Left hindlimb (tissue), 1 donor: ENCODE measurements around the gene PINK1.

Source experiments
- DNase-seq: peaks from one replicate; pipeline ENCODE4 v3.0.0-alpha.2; 2018

Gene PINK1

GRCh38 chr1:20684050-20684620 is 50.9 kb downstream of the PINK1 start:
- no peak for DNase-seq

DNA sequence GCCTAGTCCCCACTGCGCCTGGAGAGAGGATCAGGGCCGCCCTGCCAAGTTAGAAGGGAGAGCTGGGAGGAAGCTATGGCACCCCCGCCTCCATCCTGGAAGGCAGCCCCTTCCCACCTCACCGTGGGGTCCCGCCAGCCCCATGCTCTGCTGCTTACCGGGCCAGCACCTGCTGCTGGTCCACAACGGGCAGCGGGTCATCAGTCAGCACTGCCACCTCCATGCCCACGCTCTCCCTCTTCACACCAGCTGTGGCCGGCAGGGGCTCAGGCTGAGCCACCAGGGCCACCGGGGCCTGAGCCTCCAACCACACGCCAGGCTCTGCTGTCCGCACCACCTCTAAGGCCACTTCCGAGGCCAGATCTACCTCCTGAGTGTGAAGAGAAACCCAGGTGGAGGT is 51.4 kb downstream of the PINK1 start:
- DNase-seq: no peak

DNA sequence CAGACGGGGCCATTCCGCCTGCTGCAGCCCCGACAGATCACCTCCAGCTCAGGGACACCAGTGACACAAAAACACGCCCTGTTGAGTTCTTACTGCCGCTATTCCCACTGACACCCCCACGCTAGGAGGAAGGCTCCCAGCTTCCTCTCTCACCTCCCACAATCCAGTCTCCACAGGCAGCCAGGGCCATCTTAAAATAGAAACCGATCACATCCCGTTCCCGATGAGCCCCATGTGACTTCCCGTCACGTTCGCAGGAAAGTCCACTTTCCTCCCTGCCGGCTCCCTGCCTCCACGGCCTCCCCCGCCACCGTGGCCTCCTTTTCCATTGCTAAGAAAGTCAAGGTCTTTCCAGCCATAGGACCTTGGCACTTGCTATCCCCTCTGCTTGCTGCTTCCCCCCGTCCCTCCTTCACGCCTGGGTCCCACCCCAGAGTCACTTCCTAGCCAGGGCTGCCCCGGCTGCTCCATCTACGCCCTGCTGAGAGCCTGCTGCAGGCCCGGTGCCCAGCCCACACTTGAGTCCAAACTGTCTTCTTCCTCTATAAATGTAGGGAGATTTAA is 51.9 kb downstream of the PINK1 start:
- DNase-seq: no peak

- no peak for DNase-seq
Observed at GRCh38 chr1:20685741-20686140, 52.5 kb downstream of the PINK1 start.

DNA sequence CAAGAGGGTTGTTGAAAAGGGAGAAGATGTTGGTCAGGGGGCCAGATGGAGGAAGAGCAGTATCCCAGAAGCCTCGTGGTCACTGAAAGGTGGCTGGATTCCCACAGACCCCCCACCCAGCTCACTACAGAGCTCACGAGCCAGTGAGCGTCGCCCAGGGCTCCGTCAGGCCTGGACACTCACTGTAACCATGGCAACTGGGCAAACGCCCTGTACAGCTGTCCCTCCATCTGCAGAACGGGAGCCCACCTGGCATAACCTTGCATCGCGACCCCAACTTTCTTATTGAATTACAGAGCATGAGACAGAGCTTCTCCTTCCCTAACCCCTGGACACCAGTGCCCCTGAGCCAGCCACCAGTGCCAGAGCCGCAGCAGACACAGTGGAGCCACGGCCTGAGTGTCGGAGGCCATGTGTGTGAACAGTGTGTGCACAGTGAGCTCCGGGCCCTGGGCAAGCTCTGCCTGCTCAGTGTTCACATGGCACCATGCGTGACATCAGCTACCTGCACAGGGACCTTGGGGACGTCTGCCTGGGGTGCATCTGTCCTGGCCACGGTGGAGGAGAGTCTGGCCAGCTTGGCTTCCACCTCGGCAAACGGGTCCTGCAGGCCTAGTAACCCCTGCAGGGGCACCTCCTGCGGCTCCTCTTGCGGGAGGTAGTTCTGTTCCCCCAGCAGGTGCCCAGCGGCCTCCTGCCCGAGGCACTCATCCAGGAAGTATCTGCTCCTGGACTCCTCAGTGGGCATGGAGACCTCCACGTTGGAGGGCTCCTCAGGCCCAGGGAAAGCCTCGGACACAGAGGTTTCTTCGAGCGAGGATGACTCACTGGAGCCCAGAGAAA is 53.8 kb downstream of the PINK1 start:
- no peak for DNase-seq

- DNase-seq: no peak
Observed at GRCh38 chr1:20689645-20690056, 56.4 kb downstream of the PINK1 start.

GRCh38 chr1:20691872-20692271 is 58.6 kb downstream of the PINK1 start:
- no peak for DNase-seq

GRCh38 chr1:20693623-20694022 is 60.4 kb downstream of the PINK1 start:
- no peak for DNase-seq

GRCh38 chr1:20695515-20695914 is 62.3 kb downstream of the PINK1 start:
- DNase-seq: no peak

- DNase-seq: peak; percentile 91
Observed at GRCh38 chr1:20696397-20697333, 63.4 kb downstream of the PINK1 start.

GRCh38 chr1:20697563-20697962 is 64.3 kb downstream of the PINK1 start:
- no peak for DNase-seq

DNA sequence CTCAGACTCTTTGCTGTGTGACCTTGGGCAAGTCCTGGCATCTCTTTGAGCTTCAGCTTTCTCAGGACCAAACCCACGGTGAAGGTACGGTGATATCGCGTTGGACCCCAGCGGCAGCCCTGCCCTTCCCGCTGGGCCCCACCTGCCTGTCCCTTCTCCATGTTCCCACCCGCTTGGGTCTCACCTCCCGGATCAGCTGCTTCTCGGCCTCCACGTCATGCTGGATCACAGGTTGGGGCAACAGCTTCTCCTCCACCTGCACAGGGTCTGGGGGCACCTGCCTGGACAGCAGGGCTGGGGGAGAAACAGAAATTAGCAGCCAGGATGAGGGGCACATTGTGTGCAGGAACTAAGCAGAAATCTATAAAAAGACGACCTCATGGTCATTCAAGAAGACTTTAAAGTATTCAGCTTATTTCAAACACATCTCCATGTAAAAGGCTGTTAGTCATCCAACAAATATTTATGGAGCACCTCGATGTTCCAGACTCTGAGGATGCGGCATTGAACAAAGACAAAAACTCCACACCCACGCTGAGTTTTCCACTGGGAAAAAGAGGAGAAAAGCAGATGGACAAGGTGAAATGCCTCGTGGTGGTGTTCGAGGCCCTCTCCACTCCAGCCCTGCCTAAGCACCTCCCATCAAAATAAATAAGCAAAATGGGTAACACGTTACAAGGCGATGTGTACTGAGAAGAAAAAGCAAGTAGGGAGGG is 65.1 kb downstream of the PINK1 start:
- no peak for DNase-seq

DNA sequence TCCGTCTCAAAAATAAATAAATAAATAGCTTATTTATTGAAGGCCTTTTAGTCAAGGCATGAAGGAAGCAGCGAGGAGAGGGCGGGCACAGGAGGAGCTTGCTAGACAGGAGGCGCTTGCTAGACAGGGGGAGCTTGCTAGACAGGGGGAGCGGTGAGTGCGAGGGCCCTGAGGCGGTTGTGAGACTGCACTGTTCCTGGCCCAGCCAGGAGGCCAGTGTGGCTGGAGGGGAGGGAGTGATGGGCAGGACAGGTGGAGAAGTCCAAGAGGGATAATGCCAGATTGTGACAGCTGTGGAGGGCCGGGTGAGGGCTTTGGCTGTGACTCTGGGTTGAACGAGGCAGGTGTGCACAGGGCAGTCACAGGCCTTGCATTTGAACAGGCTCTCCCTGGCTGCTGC is 66.3 kb downstream of the PINK1 start:
- DNase-seq: no peak

DNA sequence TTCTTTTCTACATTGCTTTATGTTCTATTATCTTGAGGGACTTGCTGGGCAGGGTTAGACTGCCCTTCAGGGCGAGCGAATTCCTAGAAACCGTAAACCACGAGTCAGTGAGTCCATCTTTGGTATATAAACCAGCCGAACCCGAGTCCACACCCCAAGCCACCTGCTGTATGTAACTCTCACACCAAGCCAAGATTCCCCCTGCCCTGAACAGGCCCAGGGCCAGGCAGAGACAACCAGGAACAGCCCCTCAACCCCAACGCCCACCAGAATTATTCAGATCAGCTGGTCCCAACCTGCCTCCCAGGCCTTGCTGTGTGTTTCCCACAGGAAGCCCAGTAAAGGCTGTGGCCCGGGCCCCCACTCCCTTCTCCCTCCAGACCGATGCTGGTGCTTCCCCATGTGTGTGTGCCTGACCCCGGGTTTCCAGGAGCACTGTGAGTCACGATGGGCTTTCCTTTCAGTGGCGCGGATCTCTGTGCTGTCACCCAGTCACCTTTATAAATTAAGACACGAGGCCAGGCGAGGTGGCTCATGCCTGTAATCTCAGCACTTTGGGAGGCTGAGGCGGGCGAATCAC is 67.5 kb downstream of the PINK1 start:
- no peak for DNase-seq
